Adipose tissue (tissue), 3 donors: ENCODE results near the gene ZKSCAN5. TPM values are rescaled to one million over a fixed set of nuclear protein-coding genes. Genes with fewer than 3 reads are reported as not detected.

Experiments used
- H3K27ac ChIP-seq: one replicate; pipeline ENCODE4 v1.5.1; 2013; ENCODE audit warnings: low read depth, low read length
- WGBS, 3 donors: extraction: QIAGEN DNeasy Blood & Tissue Kit; methylation state at CpG; one replicate each; pipeline ENCODE4 v1.1.7; 2013; 5-methylcytosine and 5-hydroxymethylcytosine counted together
- polyA plus RNA-seq, 3 donors: library from polyadenylated mRNA; stranded (reverse); fragments of 200-250 nt; gene quantifications; one replicate each; pipeline ENCODE4 v1.2.3, GENCODE V29; 2013
- donor health status: healthy with polysubstance abuse.
- donor health status: Bipolar disorder and iron deficiency.
- donor health status: healthy.

The ZKSCAN5 gene
- 1 to 10 TPM; 1.7 to 3.7 (median 2.8) TPM for polyA plus RNA-seq

DNA sequence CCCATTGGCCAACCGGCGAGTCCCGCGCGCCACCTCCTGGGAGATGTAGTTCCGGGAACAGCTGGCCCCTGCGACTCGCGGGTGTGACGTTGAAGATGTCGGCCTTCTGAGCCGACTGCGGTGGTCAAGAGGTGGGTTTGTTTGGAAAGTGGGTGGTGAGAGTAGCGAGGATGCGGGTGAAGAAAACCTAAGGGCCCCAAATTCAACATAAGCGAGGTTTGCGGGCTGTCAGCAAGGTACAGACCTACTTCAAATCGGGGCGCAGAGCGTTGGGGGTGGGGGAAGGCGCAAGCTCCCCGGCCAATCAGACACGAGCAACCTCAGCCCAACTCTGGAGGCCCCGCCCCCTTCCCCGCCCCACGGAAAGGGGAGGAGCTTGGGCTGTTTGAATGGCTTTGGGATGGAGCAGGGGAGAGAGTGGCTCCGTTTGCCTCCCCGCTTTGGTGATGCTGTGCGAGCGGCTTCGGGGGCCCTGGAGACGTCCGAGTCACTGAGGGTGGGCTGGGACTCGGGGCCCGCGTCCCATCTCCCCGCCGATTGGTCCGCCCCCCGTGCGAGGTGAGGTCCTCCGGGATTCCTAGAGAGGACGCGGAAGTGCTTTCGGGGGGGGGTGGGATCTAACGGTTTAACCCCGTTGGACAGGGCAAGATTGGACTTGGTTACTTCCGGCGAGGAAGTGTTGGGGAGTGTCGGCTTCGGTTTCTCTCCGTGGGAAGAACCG is at the start of gene ZKSCAN5:
Gene ZKSCAN5 (plus strand): TSS at position 60 of the 721 bp plus-strand sequence. CDS start 1,383 bp downstream, outside the sequence.
- no peak within 1 kb of the TSS for H3K27ac ChIP-seq
- 0% methylated on average over 50 to 53 of the region's 53 CpGs for WGBS, 3 donors

DNA sequence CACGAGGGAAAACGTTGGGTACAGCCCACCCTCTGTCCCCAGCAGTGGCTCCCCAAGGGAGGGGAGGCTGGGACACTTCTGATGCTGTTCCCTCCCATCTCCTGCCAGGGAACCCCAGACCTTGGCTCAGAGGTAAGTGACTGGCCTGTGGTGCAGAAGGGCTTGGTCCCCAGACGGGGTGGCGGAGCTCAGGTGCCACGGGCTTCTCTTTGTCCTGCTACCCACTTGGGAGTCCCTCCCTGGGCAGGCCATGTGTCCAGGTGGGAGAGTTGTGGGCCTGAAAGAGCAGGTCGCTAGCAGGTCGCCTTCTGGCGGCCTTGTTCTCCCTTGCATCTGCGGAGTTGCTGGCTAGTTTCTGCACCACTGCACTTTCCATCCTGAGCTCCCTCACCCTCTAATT is 48.6 kb upstream of the ZKSCAN5 start:
- H3K27ac ChIP-seq, result no peak overlapping the region
- WGBS, 3 donors, result 79 to 84% (median 80%) methylated on average over 9 of the region's 9 CpGs

DNA sequence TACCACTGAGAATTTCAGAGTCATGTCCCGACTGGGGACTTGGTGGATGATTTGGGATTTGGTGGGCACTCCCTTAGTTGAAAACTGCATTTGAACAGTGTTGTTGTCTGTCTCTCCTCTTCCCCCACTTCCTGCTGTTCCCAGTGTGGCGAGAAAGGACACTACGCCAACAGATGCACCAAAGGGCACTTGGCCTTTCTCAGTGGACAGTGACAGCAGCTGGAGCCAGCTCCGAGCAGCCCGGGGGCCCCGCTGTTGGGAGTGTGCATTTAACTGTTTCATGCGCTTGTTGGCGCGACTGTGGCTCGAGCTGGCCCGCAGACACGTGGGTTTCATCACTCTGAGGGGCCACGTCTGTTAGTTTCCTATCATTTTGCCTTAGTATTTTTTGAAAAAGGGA is 48.2 kb upstream of the ZKSCAN5 start:
- no peak overlapping the region for H3K27ac ChIP-seq
- WGBS, 3 donors, result 57 to 67% (median 63%) methylated on average over 13 of the region's 13 CpGs

DNA sequence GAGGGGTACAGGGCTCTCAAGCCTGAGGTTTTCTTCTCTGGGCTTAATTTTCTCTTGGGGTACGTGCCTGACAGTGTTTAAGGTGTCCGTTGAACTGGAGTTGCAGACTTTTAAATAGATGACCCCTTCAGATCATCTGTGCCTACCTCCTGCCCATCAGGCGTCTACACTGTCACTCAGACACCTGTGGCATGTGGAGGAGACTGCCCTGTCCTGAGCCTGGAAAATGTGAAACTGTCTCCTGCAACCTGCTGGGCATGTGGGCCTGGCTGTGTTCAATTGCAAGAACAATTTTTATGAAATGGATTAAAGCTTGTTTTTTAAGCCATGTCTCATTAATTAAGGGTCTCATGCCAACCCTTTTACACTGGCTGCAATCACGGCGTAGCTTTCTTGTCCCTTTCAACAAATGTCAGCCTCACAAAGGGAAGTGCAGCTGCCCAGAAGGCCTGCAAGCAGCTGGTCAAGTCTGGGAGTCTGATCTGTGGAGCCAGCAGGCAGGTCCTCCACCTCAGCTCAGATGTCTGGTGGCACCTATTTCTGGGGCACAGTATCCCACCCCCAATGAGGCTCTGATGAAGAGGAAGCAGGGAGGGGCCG is 47.3 kb upstream of the ZKSCAN5 start:
- no peak overlapping the region for H3K27ac ChIP-seq
- WGBS, 3 donors, result 86 to 89% (median 86%) methylated on average over 6 of the region's 6 CpGs

DNA sequence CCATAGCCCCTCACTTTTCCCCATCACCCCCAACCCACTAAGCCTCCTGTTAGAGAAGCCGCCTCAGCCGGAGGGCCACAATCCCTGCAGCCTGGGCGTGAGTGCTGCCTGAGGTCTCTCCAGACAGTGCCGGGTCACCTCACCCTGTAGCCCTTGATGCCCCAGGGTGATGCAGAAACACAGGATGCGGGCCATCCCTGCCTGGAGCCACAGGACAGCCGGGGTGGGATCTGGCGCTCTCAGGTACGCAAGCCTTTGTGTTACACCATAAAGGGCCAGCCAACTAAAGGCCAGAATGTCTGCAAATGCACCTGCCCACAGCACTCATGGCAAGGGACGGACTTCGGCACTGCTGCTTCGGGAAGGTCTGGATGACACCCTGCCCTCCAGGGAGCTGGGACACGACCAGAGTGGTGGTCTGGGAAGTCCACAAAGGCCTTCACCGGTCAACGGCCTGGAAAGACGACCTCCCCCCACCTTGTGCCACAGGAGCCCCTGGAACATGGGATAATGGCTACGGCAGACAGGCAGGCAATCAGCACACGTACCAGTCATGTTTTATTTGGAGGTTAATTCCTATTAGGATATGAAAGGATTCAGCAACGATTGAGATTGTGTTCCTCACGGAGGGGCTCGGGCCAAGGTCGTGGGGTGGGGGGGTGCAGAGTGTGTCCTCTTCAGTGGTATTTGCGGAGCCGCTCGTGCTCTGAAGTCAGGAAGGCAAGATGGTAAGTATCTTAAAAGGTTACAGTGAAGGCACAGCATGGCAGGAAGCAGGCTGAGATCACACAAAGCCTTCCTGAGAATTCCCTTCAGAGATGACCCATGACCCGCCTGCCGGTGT is 46.6 kb upstream of the ZKSCAN5 start:
- H3K27ac ChIP-seq, result no peak overlapping the region
- 80 to 84% (median 80%) methylated on average over 26 of the region's 26 CpGs for WGBS, 3 donors

DNA sequence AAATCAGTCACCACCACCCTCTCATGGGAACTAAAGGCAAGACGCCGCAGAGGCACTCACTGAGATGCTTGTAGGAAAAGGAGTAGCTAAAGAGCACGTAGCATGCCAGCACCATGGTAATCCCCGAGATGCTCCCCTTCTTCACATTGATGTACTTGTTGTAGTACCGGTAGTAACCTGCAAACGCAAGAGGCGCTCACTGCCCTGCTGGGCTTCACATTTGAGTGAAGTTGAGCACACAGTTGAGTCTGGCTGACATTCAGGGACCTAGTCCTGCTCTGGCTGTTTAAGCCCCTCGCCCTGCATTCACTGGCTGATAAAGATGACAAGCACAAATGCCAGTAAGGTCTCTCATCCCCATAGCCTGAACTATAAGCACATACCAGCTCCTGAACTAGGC is 45.4 kb upstream of the ZKSCAN5 start:
- WGBS, 3 donors, result 88 to 89% (median 89%) methylated on average over 8 of the region's 8 CpGs

DNA sequence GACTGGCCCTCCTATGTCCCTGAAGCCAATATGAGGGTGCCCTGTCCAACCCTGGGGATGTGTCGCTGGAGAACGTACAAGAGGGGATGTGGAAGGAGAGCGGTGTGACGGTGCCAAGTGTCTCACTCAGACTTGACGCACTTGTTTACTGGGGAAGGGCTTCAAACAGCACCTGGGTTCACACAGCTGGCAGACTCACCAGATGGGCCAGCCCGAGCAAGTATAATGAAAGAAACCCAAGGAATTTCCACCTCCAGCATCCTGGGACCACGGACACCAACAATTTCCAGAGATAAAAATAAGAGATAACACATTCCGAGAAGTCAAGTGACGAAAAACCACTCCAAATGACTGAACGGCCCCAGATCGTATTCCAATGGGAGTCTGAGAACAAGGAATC is 43.8 kb upstream of the ZKSCAN5 start:
- no peak overlapping the region for H3K27ac ChIP-seq
- 74 to 90% (median 84%) methylated on average over 11 of the region's 11 CpGs for WGBS, 3 donors

More for the DNA sequence above, 45.4 kb upstream of the ZKSCAN5 start:
- H3K27ac ChIP-seq, result no peak overlapping the region

DNA sequence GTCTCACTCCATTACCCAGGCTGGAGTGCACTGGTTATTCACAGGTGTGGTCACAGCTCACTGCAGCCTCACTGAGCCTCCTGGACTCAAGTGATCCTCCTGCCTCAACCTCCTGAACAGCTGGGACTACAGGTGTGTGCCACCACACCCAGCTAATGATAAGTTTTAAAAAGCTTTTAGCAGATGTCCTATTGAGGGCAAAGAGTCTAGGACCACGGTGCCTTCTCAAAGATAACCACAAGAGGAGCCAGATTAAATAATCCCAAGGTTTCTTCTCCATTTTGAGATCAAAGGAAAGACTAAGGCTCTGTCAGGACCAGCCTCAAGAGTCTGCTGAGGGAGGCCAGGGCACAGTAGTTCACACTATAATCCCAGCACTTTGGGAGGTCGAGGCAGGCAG is 43.2 kb upstream of the ZKSCAN5 start:
- no peak overlapping the region for H3K27ac ChIP-seq
- 90 to 96% (median 95%) methylated on average over 2 of the region's 2 CpGs for WGBS, 3 donors

DNA sequence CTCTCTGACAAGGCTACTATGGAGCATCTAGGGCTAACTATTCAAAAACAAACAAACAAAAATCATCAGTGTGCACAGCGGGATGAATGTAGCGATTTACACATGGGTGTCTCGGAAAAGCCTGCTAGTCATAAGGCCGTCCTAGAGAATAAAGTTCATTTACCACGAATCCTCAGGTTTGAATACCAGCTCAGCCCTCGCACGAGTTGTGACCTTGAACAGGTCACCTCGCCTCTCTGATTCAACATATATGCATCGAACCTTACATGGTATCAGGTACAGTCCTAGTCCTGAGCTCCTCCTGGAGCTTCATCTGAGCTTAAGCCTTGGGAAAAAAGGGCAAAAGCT is 39.1 kb upstream of the ZKSCAN5 start:
- WGBS, 3 donors, result 3 to 7% (median 4%) methylated on average over 9 of the region's 9 CpGs
- H3K27ac ChIP-seq, result no peak overlapping the region

DNA sequence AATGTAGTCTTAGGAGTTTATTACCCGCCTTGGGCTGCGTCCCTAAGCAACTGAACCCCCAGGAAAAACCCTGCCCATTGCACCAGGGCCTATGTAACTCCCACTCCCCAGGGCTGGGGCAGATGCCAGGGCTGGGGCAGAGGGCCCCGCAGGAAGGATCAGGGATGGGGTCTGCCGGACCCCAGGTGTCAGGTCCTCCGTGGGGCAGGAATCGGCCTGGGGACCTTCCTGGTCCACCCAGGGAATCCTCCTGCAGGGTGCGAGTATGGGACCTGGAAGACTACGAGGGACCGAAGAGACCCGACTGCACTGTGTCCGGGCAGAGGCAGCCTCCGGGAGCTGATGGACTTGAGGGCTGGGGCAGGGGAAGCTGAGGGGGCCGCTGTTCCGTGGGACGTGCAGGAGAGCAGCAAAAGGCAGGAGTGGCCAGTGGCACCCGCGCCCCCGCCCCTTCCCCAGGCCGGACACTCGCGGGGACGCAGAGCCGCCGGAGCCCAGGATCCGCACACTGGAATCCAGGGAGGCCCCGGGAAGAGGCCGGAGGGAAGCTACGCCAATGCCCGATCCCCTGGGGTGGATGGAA is 36.0 kb upstream of the ZKSCAN5 start:
- no peak overlapping the region for H3K27ac ChIP-seq
- WGBS, 3 donors, result 83 to 92% (median 89%) methylated on average over 29 of the region's 29 CpGs

DNA sequence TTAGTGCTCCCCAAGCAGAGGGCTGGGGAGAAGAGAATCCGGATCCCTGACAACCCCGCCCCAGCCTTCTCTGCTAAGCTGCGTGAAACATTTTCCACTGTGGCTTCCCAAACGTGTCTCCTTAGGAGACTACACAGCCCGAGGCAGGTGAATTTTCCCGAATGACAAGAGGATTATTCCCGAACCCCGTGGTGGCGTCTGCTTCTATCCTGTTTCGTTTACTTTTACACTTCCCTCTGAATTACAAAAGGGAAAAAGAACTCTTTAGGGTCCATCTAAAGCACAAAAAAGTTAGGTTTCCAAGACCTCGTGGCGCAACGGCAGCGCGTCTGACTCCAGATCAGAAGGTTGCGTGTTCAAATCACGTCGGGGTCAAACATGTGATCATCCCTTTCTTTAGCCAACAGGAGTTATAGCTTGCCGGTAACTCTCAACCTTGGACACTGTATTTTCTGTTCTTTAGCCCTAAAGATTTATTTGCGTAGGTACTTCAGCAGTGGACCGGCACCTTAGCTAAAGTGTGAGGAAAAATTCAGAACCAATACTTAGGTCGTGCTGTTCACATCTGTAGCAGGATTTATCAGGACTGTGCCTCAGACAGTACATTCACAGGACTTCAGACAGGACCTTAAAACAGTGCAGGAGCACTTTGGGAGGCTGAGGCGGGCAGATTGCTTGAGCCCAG is 34.9 kb upstream of the ZKSCAN5 start:
- H3K27ac ChIP-seq, result no peak overlapping the region
- WGBS, 3 donors, result 35 to 50% (median 42%) methylated on average over 23 of the region's 23 CpGs

DNA sequence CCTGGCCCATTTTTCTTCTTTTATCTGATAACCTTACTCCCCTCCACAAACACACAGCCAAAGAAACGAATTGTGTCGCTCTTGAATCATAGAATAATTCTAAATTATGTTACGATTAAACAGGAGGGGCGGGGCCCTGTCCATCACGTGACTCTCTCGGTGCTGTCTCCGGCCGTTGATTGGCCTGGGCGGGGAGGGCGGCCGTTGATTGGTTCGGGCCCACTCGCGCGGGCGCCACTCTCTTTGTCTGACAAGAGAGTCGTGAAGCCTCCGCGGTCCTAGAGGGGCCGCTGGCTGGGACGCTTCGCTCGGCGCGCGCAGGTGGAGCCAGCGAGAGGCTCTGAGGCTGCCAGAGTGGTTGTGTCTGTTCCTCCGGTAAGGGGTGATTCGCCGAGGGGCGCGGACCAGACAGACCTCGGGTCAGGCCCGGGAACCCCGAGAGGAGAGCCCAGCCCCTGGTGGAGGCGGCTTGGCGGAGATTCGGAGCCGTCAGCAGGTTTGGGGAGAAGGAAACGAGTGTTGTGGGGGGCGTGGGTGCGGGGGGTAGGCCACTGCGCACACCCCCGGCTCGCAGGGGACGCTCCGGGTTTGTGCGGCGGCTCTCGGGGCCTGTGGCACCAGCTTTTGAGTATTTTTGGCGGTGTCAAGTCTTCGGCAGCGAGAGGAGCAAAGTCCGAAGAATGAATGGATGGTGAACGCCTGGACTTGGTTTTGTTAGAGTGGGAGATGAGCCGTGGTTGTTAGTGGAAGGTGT is 31.7 kb upstream of the ZKSCAN5 start, which contains the start of gene ZNF789:
Gene ZNF789 (plus strand): TSS at position 330 of the 754 bp plus-strand sequence. CDS start 3,567 bp downstream, outside the sequence.
- H3K27ac ChIP-seq, result peak within 1 kb of the TSS; percentile 32

DNA sequence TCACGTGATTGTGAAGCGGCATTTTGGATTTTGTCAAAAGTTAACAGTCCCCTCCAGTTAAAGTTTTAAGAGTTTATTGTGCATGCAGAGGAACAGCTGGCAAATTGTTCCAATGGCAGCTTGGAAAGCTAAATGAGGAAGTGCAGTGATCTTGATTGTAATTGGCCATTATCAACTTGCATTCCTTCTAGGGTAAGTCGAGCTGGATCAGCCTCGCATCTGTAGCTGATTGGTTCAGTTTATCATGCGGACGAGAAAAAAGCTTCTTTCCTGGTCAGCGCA is 31.2 kb upstream of the ZKSCAN5 start:
- no peak overlapping the region for H3K27ac ChIP-seq
- WGBS, 3 donors, result 0 to 2% (median 1%) methylated on average over 7 of the region's 7 CpGs

More for the DNA sequence above, 31.7 kb upstream of the ZKSCAN5 start, which contains the start of gene ZNF789:
- 0 to 1% (median 0%) methylated on average over 56 of the region's 56 CpGs for WGBS, 3 donors

DNA sequence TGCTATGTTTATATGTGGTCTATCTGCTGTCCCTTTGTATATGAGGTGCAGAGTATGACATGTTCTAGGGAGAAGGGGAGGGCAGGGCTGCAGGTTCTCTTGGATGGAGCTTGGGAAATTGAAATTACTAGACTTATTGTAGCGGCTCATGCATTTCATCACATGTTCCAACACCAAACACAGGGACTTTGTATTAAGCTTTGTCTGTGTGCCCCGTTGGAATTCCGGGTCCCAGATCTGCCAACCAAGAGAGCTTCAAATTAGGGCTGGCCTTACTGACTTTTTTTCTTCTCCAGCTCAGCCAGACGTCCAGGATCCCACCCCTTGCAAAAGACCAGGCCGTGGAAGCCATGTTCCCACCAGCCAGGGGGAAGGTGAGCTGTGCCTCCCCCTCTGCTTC is 28.4 kb upstream of the ZKSCAN5 start:
- WGBS, 3 donors, result 80 to 86% (median 82%) methylated on average over 5 of the region's 5 CpGs

DNA sequence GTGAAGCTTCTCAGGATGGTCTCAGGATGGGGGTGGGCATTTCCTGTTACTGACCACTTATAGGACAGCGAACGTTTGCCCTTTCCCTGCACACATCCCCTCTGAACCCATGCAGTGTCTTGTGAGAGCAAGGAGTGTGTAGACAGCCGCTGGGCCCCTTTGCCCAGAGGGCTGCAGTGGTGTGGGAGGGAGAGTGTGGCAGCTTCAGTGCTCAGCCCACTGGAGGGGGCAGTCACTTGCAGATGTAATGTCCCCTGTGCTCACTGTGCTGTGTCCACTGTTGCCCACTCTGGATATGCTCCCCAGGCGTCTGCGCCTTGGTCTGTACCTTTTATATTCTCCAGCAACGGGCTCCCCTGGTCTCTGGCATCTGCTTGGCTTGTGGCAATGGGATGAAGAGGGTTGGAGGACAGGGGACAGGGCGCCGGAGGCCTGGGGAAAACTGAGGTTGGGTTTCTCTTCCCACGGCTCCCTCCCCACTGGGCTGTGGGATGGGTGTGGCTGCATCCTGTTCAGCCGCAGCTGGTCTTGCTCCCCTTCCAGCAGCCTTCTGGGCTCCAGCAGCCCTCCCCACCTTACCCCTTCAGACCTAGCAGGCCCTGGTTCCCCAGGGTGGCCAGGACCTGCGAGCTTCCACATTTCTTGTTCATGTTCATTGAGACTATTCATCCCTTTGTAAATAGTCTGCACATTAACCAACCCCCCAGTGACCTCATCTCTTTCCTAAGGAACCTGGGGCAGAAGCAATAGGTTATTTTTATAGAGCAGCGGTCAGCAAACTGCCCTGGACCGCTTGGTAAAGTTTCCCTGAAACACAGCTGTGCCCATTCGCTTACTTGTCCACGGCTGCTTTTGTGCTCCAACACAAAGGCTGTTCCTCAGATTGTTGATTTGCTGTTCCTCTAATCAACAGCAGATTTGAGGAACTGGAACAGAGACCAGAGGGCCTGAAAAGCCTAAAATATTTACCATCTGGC is 25.7 kb upstream of the ZKSCAN5 start:
- H3K27ac ChIP-seq, result no peak overlapping the region
- 67 to 78% (median 71%) methylated on average over 14 to 15 of the region's 15 CpGs for WGBS, 3 donors

More for the DNA sequence above, 28.4 kb upstream of the ZKSCAN5 start:
- H3K27ac ChIP-seq, result no peak overlapping the region

DNA sequence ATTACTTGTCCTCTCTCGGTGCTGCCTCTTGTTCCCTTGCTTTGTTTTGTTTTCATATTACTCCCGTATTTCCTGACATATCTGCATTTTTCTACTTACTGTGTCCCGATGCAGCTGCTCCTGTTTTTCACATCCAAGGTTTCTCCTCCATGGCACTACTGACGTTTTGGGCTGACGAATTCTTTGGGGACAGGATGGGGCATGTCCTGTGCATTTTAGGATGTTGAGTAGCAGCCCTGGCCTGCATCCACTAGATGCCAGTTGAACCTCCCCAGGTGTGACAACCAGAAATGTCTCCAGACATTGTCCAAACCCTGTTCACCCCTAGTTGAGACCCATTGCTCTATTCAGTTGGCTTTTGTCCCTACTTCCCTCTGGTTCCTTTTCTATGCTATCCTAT is 19.4 kb upstream of the ZKSCAN5 start:
- no peak overlapping the region for H3K27ac ChIP-seq
- 90 to 92% (median 90%) methylated on average over 5 of the region's 5 CpGs for WGBS, 3 donors

DNA sequence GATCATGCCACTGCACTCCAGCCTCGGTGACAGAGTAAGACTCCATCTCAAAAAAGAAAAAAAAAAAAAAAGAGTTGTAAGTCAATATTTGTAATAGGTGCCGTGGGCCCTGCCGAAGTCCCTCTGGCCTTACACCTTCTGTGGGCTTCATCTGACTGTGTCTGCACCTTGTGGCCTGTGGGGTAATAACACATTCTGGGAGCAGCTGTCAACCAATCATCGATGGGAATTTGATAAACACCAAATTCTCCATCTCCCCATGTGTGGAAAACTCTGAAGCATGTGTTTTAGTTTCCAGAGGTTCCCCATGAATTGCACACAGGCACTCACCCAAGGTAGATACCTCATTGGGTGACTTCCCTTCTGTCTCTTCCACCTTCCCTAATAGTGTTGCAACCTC is 15.2 kb upstream of the ZKSCAN5 start:
- WGBS, 3 donors, result 68 to 94% (median 88%) methylated on average over 4 of the region's 4 CpGs
- H3K27ac ChIP-seq, result no peak overlapping the region
